Measurements from ENCODE around the gene C6orf141. TPM values are rescaled to one million over a fixed set of nuclear protein-coding genes. Genes with fewer than 3 reads are reported as not detected.
"Not testable (repeated sequence)": the region's sequence is repeated elsewhere in the genome, so short reads cannot be mapped to it uniquely, and the experiment has no call there.

The C6orf141 gene
- total RNA-seq, 1 donor from 2014 or later: not detected

- no peak for TF ChIP-seq CTCF (IDR thresholded peaks at IDR 0.05)
- Histone ChIP-seq H3K36me3 (no peaks in the 10 kb centered on the region), H3K4me1 (no peaks in the 10 kb centered on the region), H3K4me3 (no peak overlapping the region), H3K9me3 (no peaks in the 10 kb centered on the region), H3K27ac (no peak overlapping the region), H3K27me3 (no peaks in the 10 kb centered on the region)
- intact Hi-C loops (cut with DNase I): no loop called here
- DNase-seq (ENCODE audit: low spot score in 2 of 2): no peak
These were observed 26.1 kb downstream of the C6orf141 start for GRCh38 chr6:49576618-49577017.

DNA sequence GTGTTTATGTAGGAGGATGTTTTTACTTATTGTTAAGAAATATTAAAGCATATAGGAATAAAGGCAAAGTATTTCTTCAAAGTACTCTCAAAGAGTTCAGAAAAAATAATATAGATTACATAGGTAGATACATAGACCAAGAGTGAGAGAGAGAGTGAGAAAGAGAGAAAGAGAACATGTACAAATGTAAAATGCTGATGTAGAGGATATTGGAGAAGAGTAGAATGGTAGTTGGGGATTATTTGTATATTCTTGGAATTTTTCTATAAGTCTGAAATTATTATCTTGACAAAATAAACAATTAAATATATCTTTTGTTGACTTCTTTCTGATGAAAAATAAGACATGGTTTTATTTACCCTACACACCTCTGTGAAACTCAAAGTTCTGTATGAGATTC lies 29.2 kb downstream of the C6orf141 start:
- no peaks in the 10 kb centered on the region for H3K4me1 ChIP-seq
- TF ChIP-seq CTCF (IDR thresholded peaks at IDR 0.05): no peak
- H3K9me3 ChIP-seq: no peaks in the 10 kb centered on the region
- intact Hi-C loops (cut with DNase I): no loop called here
- H3K27me3 ChIP-seq: no peaks in the 10 kb centered on the region
- no peak overlapping the region for H3K4me3 ChIP-seq
- H3K36me3 ChIP-seq: no peaks in the 10 kb centered on the region
- no peak overlapping the region for H3K27ac ChIP-seq
- DNase-seq (ENCODE audit: low spot score in 2 of 2): no peak

GRCh38 chr6:49582529-49582928 lies 32.1 kb downstream of the C6orf141 start:
- Histone ChIP-seq H3K27ac (no peak overlapping the region), H3K4me1 (no peaks in the 10 kb centered on the region), H3K36me3 (no peaks in the 10 kb centered on the region), H3K4me3 (no peak overlapping the region), H3K27me3 (no peaks in the 10 kb centered on the region), H3K9me3 (no peaks in the 10 kb centered on the region)
- DNase-seq (ENCODE audit: low spot score in 2 of 2): no peak
- intact Hi-C loops (cut with DNase I): no loop called here
- TF ChIP-seq CTCF (IDR thresholded peaks at IDR 0.05): no peak

DNA sequence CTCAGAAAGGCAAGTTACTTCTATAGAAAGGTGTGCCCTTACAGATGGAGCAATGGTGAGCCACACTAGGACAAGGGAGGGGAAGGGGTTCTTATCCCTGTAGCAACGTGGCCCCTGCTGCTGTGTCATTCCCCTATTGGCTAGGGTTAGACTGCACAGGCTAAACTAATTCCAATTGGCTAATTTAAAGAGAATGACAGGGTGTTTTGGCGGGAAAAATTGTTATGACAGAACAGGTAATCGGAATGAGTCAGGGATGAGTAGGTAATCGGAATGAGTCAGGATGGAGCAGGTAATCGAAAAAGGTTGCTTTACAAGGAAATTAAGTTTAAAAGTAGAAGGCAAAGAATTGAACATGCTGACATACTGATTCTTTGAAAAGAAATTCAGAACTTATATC lies 36.8 kb downstream of the C6orf141 start:
- H3K4me3 ChIP-seq; H3K4me1 ChIP-seq; H3K36me3 ChIP-seq; DNase-seq (ENCODE audit: low spot score in 2 of 2); intact Hi-C loops (cut with DNase I); H3K9me3 ChIP-seq; H3K27ac ChIP-seq; H3K27me3 ChIP-seq: not testable (repeated sequence)

Other genes starting within 250 kb of the C6orf141 start
- gene MMUT, start 87.4 kb upstream of the C6orf141 start, total RNA-seq: 8.7 TPM
- gene CENPQ, start 87.3 kb upstream of the C6orf141 start, total RNA-seq: not detected
- gene GLYATL3, start 50.7 kb upstream of the C6orf141 start, total RNA-seq: not detected
- not detected for gene RHAG, start 86.2 kb downstream of the C6orf141 start, total RNA-seq
- gene CRISP2, start 162.9 kb downstream of the C6orf141 start, total RNA-seq: not detected
- gene CRISP3, start 193.7 kb downstream of the C6orf141 start, total RNA-seq: not detected
- gene PGK2, start 236.6 kb downstream of the C6orf141 start, total RNA-seq: not detected